OCI-LY7 (cell line): ENCODE measurements around the gene EGFLAM.

Experiments used
- CTCF ChIP-seq: fragments of 200-600 bp; sonication (generic); conservative IDR thresholded peaks from 2 replicates; pipeline ENCODE4 v1.5.1; 2014; ENCODE audit warnings: mild to moderate bottlenecking, antibody characterized with exemption, low read length, moderate library complexity, mixed read lengths
- EZH2phosphoT487 ChIP-seq: fragments of 200-600 bp; sonication (generic); IDR thresholded peaks from 2 replicates; pipeline ENCODE4 v1.6.1; 2018; ENCODE audit warnings: low read depth, borderline replicate concordance, mild to moderate bottlenecking, mixed run types, antibody characterized with exemption, low read length, moderate library complexity, mixed read lengths

DNA sequence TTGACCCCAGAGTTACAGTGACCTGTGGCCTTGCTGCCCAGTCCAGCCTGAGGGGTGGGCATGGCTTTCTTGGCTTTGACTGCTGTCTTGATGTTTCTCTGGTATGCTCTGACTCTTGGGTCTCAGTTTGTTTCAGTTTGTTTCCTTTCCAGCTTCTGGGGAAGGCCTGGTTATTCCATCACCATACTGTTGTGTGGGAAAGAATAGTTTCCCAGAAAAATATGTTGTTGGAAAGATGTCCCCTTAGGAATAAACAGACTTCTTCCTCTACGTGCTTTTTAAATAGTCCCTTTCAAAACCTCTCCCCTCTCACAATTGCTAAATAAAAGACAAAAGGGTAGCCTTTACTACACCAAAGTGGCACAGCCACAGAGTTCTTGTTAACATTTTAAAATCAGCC, 49.5 kb downstream of the EGFLAM start:
- TF ChIP-seq CTCF (no peak), EZH2phosphoT487 (no peak)
